Measurements from ENCODE around the gene ARSG. TPM values are rescaled to one million over a fixed set of nuclear protein-coding genes. Genes with fewer than 3 reads are reported as not detected.

Gene ARSG
- polyA plus RNA-seq, 1 donor from 2014 or later, result 16.9 TPM

GRCh38 chr17:68384471-68384870 lies 93.2 kb downstream of the ARSG start:
- no peaks in the 10 kb centered on the region for H3K36me3 ChIP-seq (ENCODE audit: insufficient read depth, low read length)
- TF ChIP-seq MXI1 (conservative IDR thresholded peaks at IDR 0.05; ENCODE audit: poor library complexity, severe bottlenecking), result no peak
- no peak for TF ChIP-seq SMC3 (conservative IDR thresholded peaks at IDR 0.05; ENCODE audit: poor library complexity)
- no peak for TF ChIP-seq POLR2AphosphoS5 (IDR thresholded peaks at IDR 0.05)
- no peak overlapping the region for H3K27ac ChIP-seq (ENCODE audit: low read length)
- H3K9me2 ChIP-seq (ENCODE audit: insufficient read depth, low read length), result no peaks in the 10 kb centered on the region
- H3K27me3 ChIP-seq (ENCODE audit: insufficient read depth, low read depth, low read length), result no peaks in the 10 kb centered on the region
- no peaks in the 10 kb centered on the region for H3K79me2 ChIP-seq (replicated peaks; ENCODE audit: insufficient read depth, low read length)
- no peak overlapping the region for H3K9ac ChIP-seq (ENCODE audit: low read length)
- no peak overlapping the region for H3K4me2 ChIP-seq (ENCODE audit: low read length)
- no peak overlapping the region for H2AFZ ChIP-seq (ENCODE audit: low read depth, low read length)
- no peaks in the 10 kb centered on the region for H3F3A ChIP-seq (ENCODE audit: insufficient read depth, low read length, poor library complexity, severe bottlenecking)
- H3K4me3 ChIP-seq (ENCODE audit: low read length), result no peak overlapping the region
- H4K20me1 ChIP-seq (ENCODE audit: insufficient read depth), result no peaks in the 10 kb centered on the region
- H3K9me3 ChIP-seq (ENCODE audit: low read length), result no peaks in the 10 kb centered on the region

- TF ChIP-seq TAF1 (IDR thresholded peaks at IDR 0.05; ENCODE audit: low read depth) (no peak), EZH2 (IDR thresholded peaks at IDR 0.05; ENCODE audit: borderline replicate concordance, insufficient read depth, low read length, poor library complexity, severe bottlenecking) (no peak), RAD21 (conservative IDR thresholded peaks at IDR 0.05) (no peak), CTCF (IDR thresholded peaks at IDR 0.05; ENCODE audit: poor library complexity, severe bottlenecking) (no peak), MXI1 (conservative IDR thresholded peaks at IDR 0.05; ENCODE audit: poor library complexity, severe bottlenecking) (no peak), REST (IDR thresholded peaks at IDR 0.05; ENCODE audit: borderline replicate concordance) (no peak), SMC3 (conservative IDR thresholded peaks at IDR 0.05; ENCODE audit: poor library complexity) (no peak), POLR2AphosphoS5 (IDR thresholded peaks at IDR 0.05) (no peak), EP300 (conservative IDR thresholded peaks at IDR 0.05; ENCODE audit: poor library complexity, severe bottlenecking) (no peak)
- no peaks in the 10 kb centered on the region for H3K9me3 ChIP-seq (ENCODE audit: low read length)
- H3K27ac ChIP-seq (ENCODE audit: low read length), result no peak overlapping the region
Observed at GRCh38 chr17:68384941-68385340, 93.6 kb downstream of the ARSG start.

More at GRCh38 chr17:68384941-68385340, 93.6 kb downstream of the ARSG start:
- no peak overlapping the region for H3K9ac ChIP-seq (ENCODE audit: low read length)
- H3K4me2 ChIP-seq (ENCODE audit: low read length), result no peak overlapping the region
- H3K4me3 ChIP-seq (ENCODE audit: low read length), result no peak overlapping the region
- H3K9me2 ChIP-seq (ENCODE audit: insufficient read depth, low read length), result no peaks in the 10 kb centered on the region
- no peaks in the 10 kb centered on the region for H3K36me3 ChIP-seq (ENCODE audit: insufficient read depth, low read length)
- H2AFZ ChIP-seq (ENCODE audit: low read depth, low read length), result no peak overlapping the region
- H3K79me2 ChIP-seq (replicated peaks; ENCODE audit: insufficient read depth, low read length), result no peaks in the 10 kb centered on the region
- H3F3A ChIP-seq (ENCODE audit: insufficient read depth, low read length, poor library complexity, severe bottlenecking), result no peaks in the 10 kb centered on the region
- no peaks in the 10 kb centered on the region for H3K27me3 ChIP-seq (ENCODE audit: insufficient read depth, low read depth, low read length)
- H4K20me1 ChIP-seq (ENCODE audit: insufficient read depth), result no peaks in the 10 kb centered on the region
